Esophagus squamous epithelium (tissue), 5 donors: ENCODE results near the gene HIRA. TPM values are rescaled to one million over a fixed set of nuclear protein-coding genes. Genes with fewer than 3 reads are reported as not detected.

ENCODE experiments used
- DNase-seq: peaks from one replicate; lab custom pipeline; 2025; lab: John Stamatoyannopoulos, UW
- H3K27ac ChIP-seq, 4 donors: fragments of 200-600 bp; sonication (generic); one replicate each; pipeline ENCODE4 v1.5.1; 2016 to 2019; ENCODE audit warnings: mild to moderate bottlenecking in 1 of 4
- H3K27me3 ChIP-seq, 4 donors: fragments of 200-600 bp; sonication (generic); 1 replicate in 3 of 4; 2 replicates in 1 of 4; pipeline versions ENCODE4 v1.5.1 to v1.6.0; 2017 to 2021; ENCODE audit warnings: antibody characterized with exemption in 1 of 4
- H3K36me3 ChIP-seq, 3 donors: fragments of 200-600 bp; sonication (generic); one replicate each; pipeline ENCODE4 v1.5.1; 2016 to 2019
- H3K4me1 ChIP-seq, 3 donors: fragments of 200-600 bp; sonication (generic); one replicate each; pipeline ENCODE4 v1.5.1; 2017 to 2019
- H3K4me3 ChIP-seq, 4 donors: fragments of 200-600 bp; sonication (generic); 1 replicate in 3 of 4; 2 replicates in 1 of 4; pipeline ENCODE4 v1.5.1; 2016 to 2019; ENCODE audit warnings: mild to moderate bottlenecking in 2 of 4, moderate library complexity in 1 of 4
- H3K9me3 ChIP-seq, 3 donors: fragments of 200-600 bp; sonication (generic); one replicate each; pipeline ENCODE4 v1.5.1; 2016 to 2019
- POLR2A ChIP-seq, 4 donors: fragments of 450-650 bp; IDR thresholded peaks; one replicate each; pipeline ENCODE4 v1.6.1; 2017; ENCODE audit warnings: antibody characterized with exemption in 4 of 4, mild to moderate bottlenecking in 4 of 4, moderate library complexity in 3 of 4
- WGBS, 2 donors: methylation state at CpG; one replicate each; pipeline ENCODE4 v1.1.5; 2018; 5-methylcytosine and 5-hydroxymethylcytosine counted together
- intact Hi-C: fragments of 100-400 bp; cut with DNase I; formaldehyde crosslinking; loops from one replicate; pipeline ENCODE4 v1.15.0; 2022
- total RNA-seq, 4 donors: library from RNA; depleted of rRNA; stranded (reverse); fragments of >200 nt; gene quantifications; one replicate each; pipeline ENCODE4 v1.1.0, GENCODE V29; 2016
- TF ChIP-seq, protein P1 (sequence below), 6 experiments: fragments of 450-650 bp in 4 of 6; fragments of 200-600 bp in 2 of 6; sonication (generic) in 2 of 6; IDR thresholded peaks; one replicate each; pipeline ENCODE4 v1.5.1; 2016 to 2019; ENCODE audit warnings: antibody characterized with exemption in 6 of 6, mild to moderate bottlenecking in 4 of 6, moderate library complexity in 4 of 6
- donor health status: DM: yes; HTN: yes; CAD: no.

Gene HIRA
- total RNA-seq, 4 donors from 2014 or later, result 11.2 to 19.8 (median 14.4) TPM

DNA sequence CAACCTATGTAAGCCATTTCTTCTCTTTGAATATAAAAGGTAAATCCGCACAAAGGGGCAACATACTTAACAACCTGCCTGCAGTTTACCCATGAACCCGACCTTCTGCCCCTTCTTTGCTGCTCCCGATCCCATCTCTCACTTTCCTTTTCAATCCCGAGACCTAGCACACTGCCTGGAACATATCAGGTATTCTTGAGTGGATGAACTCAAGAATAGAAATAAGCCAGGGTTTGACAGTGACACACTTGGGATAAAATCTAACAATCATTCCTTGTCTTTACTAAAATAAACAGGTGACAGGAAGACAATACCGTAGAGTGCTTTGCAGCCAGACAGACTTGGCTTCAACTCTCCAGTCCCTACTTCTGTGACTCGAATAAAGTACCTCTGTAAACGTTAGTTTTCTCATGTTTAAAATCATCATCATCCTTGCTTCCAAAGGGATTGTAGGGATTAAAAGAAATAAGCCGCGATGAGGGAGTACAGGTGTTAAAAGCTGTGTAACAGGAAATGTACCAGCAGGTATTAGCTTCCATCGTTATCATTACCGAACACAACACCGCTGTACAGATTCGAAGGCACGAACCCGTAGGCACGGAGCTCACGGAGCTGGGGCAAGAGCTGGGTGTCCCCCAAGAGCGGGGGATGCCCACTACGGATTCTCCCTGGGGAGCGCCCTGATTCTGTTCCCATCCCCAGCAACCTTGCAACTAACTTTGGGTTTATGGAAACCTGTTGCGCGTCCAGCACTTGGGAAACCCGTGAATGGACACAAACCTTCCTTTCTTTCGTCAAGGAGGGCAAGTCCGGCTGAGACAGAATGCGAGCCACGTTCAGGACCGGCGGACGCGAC is 46.7 kb upstream of the HIRA start:
- Histone ChIP-seq H3K27me3 (no peaks in the 10 kb centered on the region), H3K36me3 (peaks cover 6 to 24% (median 9%) of the 10 kb centered on the region in 3 donors), H3K4me3 (peak overlapping the region; percentile 67 to 95 (median 84)), H3K27ac (peak overlapping the region; percentile 95 to 99 (median 96)), H3K4me1 (peaks cover 18 to 61% (median 26%) of the 10 kb centered on the region in 3 donors), H3K9me3 (no peaks in the 10 kb centered on the region)
- TF ChIP-seq, protein P1, sequence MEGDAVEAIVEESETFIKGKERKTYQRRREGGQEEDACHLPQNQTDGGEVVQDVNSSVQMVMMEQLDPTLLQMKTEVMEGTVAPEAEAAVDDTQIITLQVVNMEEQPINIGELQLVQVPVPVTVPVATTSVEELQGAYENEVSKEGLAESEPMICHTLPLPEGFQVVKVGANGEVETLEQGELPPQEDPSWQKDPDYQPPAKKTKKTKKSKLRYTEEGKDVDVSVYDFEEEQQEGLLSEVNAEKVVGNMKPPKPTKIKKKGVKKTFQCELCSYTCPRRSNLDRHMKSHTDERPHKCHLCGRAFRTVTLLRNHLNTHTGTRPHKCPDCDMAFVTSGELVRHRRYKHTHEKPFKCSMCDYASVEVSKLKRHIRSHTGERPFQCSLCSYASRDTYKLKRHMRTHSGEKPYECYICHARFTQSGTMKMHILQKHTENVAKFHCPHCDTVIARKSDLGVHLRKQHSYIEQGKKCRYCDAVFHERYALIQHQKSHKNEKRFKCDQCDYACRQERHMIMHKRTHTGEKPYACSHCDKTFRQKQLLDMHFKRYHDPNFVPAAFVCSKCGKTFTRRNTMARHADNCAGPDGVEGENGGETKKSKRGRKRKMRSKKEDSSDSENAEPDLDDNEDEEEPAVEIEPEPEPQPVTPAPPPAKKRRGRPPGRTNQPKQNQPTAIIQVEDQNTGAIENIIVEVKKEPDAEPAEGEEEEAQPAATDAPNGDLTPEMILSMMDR (IDR thresholded peaks at IDR 0.05), result no peak
- TF ChIP-seq POLR2A (IDR thresholded peaks at IDR 0.05), result no peak
- no peak for DNase-seq
- intact Hi-C loops, result no loop called here
- 0 to 1% methylated on average over 15 to 21 of the region's 31 CpGs for WGBS, 2 donors

DNA sequence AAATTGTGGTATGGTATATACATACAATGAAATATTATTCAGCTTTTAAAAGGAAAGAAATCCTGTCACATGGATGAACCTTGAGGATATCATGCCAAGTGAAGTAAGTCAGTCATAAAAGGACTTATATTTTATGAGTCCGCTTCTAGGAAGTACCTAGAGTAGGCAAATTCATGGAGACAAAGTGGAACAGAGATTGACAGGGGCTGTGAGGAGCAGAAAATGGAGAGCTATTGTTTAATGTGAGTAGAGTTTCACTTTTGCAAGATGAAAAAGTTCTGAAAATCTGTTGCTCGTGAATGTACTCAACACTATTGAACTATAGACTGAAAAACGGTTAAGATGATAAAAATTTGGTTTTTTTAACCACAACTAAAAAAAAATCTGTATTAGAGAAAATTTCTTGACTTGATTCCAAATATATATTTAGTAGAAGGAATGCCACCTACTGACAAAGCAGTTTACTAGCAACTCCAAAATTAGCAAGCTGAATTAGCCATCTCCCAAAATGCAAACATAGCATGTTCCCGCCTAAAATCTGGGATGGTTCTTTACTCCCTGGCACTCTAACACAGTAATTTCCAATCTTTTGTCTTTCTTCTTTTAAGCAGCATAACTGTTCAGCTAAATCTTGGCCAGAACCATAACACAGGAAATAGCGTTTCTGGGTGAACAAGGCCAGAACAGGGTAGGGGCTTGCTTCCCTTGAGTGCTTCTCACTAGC is 46.0 kb upstream of the HIRA start:
- no peaks in the 10 kb centered on the region for H3K27me3 ChIP-seq
- peak overlapping the region in 3 of 4 donors; percentile 96 to 99 (median 97) for H3K27ac ChIP-seq
- intact Hi-C loops, result no loop called here
- H3K4me1 ChIP-seq, result peaks cover 18 to 61% (median 26%) of the 10 kb centered on the region in 3 donors
- H3K9me3 ChIP-seq, result no peaks in the 10 kb centered on the region
- peak overlapping the region; percentile 67 to 95 (median 84) for H3K4me3 ChIP-seq
- peaks cover 10 to 32% (median 11%) of the 10 kb centered on the region in 3 donors for H3K36me3 ChIP-seq
- no peak for DNase-seq
- TF ChIP-seq, protein P1 (IDR thresholded peaks at IDR 0.05), result no peak
- no peak for TF ChIP-seq POLR2A (IDR thresholded peaks at IDR 0.05)
- WGBS, 2 donors, result 10 to 13% methylated on average over 5 of the region's 5 CpGs

DNA sequence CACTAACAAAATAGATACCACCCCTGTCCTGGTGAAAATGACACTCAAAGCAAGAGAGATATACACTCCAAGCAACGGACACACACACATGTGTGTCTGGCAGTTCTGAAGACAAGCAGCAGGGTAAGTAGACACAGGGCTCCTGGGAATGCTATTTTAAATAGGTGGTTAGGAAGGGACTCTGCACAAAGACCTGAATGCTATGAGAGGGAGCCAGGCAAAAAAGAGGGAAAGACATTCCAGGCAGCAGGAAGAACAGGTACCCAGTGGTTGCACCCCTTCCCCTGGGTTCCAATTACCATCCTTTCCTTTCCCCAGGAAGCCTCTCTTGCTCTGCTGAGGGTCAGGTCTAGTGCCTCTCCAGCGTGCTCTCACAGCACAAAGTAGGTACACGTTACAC is 44.5 kb upstream of the HIRA start:
- H3K4me3 ChIP-seq, result no peak overlapping the region
- peak overlapping the region in 3 of 4 donors; percentile 3 to 49 (median 10) for H3K27ac ChIP-seq
- H3K4me1 ChIP-seq, result peaks cover 18 to 61% (median 26%) of the 10 kb centered on the region in 3 donors
- intact Hi-C loops, result no loop called here
- H3K36me3 ChIP-seq, result peaks cover 10 to 47% (median 11%) of the 10 kb centered on the region in 3 donors
- no peak for DNase-seq
- TF ChIP-seq, protein P1 (IDR thresholded peaks at IDR 0.05), result no peak
- no peak for TF ChIP-seq POLR2A (IDR thresholded peaks at IDR 0.05)
- 56 to 63% methylated on average over 2 to 3 of the region's 3 CpGs for WGBS, 2 donors
- no peaks in the 10 kb centered on the region for H3K9me3 ChIP-seq
- H3K27me3 ChIP-seq, result no peaks in the 10 kb centered on the region

DNA sequence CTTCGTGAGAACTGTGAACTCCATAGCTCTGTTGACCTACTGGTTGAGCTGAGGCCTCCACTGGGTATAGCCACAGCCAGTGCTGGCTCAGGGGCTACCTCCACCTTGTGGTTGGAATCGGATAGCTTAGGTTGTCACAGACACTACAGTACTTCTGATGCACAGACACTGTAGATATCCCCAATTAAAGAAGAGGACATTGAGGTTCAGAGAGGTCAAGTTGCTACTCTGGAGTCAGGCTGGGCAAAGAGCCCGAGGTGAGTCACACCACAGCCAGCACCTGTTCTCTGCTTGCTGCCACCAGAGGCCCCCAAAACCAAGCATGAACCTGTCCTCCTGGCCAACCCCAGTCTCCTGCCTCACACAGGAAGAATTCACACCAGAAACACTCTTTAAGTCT is 42.0 kb upstream of the HIRA start:
- DNase-seq, result no peak
- no peak overlapping the region for H3K4me3 ChIP-seq
- H3K9me3 ChIP-seq, result no peaks in the 10 kb centered on the region
- H3K4me1 ChIP-seq, result peaks cover 13 to 48% (median 20%) of the 10 kb centered on the region in 3 donors
- TF ChIP-seq, protein P1 (IDR thresholded peaks at IDR 0.05), result no peak
- no peak for TF ChIP-seq POLR2A (IDR thresholded peaks at IDR 0.05)
- H3K36me3 ChIP-seq, result peaks cover 27 to 71% (median 32%) of the 10 kb centered on the region in 3 donors
- no peaks in the 10 kb centered on the region for H3K27me3 ChIP-seq
- 80% methylated on average over 1 of the region's 3 CpGs; no CpG with 5 or more reads in 1 of the 2 donors for WGBS, 2 donors
- intact Hi-C loops, result no loop called here
- peak overlapping the region in 1 of 4 donors; percentile 9 for H3K27ac ChIP-seq
